NK-92 (cell line): ENCODE measurements around the gene FAM13C.
"Not testable (repeated sequence)": the region's sequence is repeated elsewhere in the genome, so short reads cannot be mapped to it uniquely, and the experiment has no call there.

Experiments
- DNase-seq: peaks from one replicate; lab custom pipeline; 2025; ENCODE audit not compliant: unreplicated experiment; lab: John Stamatoyannopoulos, UW

FAM13C gene

DNA sequence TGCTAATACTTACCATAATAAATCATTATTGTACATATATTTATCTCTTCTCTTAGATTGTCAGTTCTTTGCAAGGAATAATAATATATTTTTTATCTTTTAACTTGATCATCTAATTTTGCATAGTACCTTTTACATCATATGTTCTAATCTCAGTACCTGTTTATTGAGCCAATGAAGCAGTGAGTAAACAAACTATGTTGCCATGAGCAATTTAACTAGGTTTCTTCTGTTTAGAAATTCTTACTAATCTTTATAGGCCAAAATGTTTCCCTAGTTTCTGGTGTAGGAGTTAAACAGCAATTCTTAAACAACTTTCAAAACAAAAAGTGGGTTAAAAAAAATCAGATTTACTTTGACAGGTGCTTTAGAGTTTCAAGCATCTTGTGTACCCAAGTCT lies 124.6 kb downstream of the FAM13C start:
- DNase-seq, result no peak

DNA sequence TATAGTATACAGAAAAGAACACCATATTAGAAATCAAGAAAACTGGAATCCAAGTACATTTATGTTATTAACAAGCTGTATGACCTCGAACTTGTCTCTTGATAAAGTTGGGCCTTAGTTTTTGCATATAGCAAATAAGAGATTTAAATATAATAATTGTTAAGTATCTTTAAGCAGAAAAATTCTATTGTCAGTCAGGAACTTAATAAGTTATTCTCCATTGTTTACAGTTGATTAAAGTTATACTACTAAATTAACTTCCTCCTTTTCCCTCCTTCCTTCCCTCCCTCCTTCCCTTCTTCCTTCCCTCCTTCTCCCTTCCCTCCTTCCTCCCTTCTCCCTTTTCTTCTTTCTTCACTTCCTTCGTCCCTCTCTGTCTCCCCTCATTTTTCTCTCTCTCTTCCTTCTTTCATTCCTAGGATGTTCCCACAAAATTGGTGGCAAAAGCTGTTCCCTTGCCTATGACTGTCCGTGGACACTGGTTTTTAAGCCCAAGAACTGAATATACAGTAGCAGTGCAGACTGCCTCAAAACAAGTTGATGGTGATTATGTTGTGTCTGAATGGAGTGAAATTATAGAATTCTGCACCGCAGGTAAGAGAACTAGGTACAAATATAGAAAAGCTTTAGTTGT lies 126.2 kb downstream of the FAM13C start:
- DNase-seq, result no peak

DNA sequence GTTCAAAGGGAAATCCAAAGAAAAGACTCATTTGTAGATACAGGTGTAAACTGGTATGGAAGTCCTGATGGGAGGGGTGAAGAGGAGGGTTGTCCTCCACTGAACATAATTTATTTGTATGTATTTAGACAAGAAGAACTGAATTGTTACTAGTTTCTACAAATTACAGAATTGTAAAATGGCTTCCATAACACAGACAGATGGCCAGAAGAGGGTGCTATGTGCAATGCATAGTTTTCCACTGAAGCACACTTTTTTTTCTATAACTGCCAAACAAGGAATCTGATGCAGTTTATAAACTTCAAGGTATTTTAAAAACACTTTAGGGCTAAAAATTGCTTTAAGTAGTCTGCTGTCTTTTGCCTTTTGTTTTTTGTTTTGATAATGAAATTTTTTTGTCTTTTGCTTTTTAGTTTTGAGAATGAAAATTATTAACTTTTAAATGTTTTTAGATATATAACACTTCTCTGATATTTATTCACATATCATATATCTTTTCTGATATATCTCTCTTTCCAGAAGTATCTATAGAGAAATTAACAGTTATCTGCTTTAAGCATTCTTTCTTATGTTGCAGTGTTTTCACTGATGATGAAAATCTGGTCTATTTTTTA lies 127.4 kb downstream of the FAM13C start:
- DNase-seq, result no peak

DNA sequence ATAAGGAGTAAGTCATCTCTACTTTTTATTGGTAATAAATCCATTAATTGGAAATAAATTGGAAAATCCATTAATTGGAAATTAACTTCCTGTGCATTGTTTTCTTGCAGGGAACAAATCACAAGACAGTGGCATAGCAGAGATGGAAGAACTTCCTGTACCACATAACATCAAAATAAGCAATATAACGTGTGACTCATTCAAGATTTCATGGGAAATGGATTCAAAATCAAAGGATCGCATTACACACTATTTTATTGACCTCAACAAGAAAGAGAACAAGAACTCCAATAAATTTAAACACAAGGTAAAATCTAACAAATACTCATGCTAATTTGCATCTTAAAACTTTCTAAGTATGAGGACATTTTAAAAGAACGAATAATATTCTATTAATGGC lies 128.2 kb downstream of the FAM13C start:
- DNase-seq, result no peak

DNA sequence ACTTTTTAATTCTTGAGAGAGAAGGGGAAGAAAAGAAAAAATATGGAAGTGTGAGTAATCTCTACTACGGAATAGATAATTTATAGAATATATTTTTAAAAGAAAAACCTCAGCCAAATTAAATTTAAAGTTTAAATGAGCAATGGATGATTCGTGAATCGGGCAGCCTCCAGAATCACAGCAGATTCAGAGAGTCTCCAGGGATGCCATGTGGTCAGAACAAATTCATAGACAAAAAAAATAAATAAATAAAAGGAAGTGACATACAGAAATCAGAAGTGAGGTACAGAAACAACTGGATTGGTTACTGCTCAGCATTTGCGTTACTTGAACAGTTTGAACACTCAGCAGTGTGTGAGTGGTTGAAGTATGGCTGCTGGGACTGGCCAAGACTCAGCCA lies 132.9 kb downstream of the FAM13C start:
- no peak for DNase-seq

DNA sequence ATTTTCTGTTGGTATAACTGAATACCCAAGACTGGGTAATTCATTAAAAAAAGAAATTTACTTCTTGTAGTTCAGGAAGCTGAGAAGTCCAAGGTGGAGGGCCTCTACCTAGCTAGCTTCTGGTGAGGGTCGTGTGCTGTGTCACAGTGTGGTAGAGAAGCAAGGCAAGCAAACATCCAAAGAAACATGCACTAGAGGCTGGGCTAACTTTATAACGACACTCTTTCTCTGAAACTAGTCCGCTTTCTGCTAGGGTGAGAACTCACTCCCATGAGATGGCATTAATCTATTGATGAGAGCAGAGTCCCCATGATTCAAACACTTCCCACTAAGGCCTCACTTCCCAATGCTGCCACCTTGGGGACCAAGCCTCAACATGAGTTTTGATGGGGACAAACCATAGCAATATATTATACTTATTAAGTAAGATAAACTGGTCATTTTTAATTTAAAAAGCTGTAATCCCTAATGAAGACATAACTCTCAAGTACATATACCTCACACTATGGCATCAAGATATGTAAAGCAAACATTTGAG lies 135.1 kb downstream of the FAM13C start:
- DNase-seq, result no peak

DNA sequence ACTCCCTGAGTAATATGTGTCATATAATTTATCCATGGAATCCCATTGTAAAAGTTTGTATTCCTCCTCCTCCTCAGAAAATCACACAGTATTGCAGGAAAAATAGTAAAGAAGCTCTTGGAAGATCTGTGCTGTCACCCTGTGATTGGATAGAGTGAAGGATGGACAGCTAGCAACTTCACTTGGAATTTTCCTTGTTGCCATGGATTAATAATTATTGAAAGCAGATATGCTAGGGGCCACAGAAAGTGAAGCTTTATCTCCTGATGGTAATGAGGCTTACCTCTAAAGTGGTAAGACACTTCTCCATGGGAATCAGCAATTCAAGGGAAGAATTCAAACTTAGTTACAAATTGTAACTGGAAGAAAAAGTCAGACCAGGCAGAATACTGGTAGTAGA lies 137.1 kb downstream of the FAM13C start:
- DNase-seq, result no peak

DNA sequence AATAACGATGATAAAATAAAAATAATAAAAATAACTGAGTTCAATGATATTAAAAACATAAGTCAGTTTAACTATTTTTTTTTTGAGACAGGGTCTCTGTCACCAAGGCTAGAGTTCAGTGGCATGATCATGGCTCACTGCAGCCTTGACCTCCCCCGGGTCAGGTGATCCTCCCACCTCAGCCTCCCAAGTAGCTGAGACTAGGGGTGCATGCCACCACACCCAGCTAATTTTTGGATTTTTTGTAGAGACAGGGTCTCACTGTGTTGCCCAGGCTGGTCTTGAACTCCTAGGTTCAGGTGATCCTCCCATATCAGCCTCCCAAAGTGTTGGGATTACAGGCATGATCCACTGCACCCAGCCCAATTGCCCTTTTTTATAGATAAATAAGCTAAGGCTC lies 138.8 kb downstream of the FAM13C start:
- DNase-seq, result not testable (repeated sequence)

DNA sequence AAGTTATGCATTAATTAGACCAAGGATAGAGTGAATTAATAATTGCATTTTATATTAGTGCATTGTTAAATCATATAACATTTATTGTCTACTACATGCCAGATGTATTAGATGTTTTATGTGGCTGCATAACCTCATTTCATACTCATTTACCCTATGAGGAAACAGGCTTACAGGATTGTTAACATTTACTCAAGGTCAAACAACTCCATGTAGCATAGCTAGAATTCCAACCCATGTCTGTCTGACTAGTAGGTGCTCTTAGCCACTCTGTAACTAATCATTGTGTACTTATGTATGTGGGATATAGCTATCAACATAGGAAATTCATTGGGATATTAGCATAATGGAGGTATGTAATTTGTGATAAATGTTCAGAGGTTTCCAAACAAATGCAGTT lies 139.6 kb downstream of the FAM13C start:
- DNase-seq, result no peak

DNA sequence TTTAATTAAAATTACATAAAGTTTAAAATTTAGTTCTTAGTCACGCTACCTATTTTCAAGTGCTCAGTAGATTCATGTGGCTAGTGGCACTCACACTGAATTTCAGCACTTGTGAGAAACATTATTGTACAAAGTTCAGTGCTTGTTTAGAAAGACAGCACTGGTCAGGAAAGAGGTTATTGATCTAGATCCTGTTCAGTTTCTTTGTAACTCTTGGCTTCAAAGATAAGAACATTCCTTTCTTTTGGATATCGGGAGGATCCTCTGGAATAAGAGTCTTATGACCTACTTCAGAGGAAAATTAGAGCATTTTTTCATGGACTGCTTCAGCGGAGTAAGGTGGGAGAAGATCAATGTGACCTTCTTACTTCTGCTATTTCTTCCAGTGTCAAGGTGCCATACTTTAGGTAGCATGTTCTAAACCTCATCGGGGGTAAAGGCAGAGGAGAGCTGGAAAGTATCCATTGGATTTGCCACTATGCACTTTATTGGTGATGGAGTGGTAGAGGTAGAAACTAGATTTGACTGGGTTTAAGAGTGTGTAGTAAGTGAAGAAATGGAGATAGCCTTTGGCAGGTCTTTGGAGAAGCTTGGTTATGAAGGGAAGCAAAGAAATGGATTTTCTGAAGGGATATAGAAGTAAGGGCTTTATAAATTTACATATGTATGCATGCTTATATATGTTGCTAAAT lies 146.0 kb downstream of the FAM13C start:
- no peak for DNase-seq

DNA sequence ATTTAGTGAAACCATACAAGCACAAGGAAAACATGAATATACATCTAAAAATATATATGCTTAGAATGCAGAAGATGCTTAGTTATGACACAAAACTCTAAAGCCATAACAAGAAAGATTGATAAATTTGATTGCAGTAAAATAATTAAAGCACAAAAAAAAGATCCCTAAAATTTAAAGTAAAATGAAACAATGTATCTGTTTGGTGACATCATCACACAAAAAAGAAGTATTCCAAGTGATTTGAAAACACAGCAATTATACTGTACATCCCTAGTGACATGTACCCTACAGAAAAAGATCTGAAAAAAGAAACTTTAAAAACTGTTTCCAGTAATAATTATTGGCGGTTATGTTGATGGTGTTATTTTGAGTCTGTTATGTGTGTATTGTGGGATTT lies 148.2 kb downstream of the FAM13C start:
- no peak for DNase-seq

DNA sequence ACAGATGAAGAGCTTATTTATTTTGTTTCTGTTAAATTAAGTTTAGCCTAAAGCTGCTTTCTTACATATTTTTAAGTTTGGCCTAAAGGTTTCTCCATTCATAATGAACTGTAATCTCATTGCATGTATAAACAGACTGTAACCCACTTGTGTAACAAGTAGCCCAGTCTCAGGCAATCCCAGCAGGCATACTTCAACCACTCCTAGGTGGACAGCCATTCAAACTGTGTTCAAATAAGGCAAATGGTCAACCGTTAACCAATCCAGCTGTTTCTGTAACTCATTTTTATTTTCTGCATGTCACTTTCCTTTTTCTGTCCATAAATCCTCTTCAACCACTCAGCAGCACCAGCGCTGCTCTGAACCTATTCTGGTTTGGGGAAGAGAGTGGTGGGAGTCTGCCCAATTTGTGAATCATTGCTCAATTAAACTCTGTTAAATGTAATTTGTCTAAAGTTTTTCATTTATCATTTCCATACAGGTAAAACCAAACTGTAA lies 150.0 kb downstream of the FAM13C start:
- DNase-seq, result no peak

DNA sequence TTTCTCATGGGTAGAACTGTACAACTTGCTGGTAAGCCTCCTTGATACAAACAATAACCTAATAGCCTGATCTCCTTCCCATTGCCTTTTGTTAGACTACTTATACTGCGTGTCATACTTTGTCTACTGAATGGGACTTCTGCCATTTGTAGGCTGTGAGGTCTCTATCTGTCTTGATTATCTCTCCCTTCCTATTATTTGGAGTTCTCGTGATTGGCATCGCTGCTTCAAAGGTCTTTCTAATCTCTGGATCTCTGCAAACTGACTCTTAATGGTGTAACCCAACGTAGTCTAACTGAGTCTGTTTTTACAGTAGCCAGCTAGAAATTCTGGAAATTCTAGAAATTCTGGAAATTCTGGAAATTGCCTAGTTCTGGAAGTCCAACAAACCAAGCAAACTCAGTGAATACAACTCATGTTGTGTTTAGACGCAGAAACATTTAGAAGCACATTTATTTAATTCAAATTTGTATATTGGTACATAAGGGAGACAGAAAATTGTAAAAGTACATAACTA lies 156.1 kb downstream of the FAM13C start:
- no peak for DNase-seq
